GM18498 (cell line): ENCODE data around the gene TSPAN19.

Source experiments
- ATAC-seq: cut with Tn5 transposase; IDR thresholded peaks from one replicate; pipeline ENCODE4 v1.9.1; 2021; ENCODE audit warnings: mild to moderate bottlenecking, moderate library complexity; ENCODE audit not compliant: unreplicated experiment

TSPAN19 gene

DNA sequence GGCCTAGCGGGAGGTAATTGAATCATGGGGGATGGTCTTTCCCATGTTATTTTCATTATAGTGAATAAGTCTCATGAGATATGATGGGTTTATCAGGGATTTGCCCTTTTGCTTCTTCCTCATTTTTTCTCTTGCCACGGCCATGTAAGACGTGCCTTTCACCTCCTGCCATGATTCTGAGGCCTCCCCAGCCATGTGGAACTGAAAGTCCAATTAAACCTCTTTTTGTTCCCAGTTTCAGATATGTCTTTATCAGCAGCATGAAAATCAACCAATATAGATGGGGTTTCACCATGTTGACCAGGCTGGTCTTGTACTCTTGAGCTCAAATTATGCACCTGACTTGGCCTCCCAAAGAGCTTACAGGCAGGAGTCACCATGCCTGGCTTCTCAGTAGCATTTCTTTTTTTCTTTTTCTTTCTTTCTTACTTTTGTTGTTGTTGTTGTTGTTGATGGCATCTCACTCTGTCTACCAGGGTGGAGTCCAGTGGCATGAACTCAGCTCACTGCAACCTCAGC is 33.2 kb downstream of the TSPAN19 start:
- no peak for ATAC-seq

DNA sequence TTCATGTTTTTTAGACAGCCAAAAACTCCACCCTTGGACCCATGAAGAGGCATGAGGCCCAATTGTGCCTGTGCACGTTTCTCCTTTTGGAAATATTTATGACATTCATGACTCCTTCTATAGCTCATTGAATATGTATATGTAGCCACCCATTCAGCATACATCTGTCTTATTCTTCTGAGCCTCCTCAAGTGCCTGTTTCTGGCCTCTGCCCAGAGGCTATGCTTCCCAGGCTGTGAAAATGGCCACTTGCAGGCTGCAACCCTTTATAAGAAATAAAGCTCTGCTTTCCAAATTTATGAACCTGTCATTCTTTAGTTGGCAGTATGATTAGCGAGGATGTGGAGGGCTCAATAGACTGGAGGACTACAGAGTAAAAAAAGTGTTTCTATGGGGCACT is 35.3 kb downstream of the TSPAN19 start:
- ATAC-seq, result no peak

DNA sequence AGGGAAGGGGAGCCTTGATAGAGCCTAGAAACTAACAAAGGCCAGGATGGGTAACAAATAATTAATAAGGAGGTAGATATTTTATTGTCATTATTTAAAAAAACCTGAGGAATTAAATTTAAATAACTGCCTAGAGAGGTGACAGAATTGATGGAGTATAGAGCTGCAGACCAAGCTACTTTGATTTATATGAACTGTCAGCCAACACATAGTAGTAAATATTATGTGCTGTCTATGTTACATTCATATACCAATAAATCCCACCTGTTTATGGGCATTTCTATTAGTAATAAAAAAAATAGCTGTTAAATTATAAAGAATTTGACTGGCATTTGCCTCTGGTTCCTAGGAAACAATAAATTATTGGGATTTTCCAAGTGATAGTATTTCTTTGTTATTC is 37.7 kb downstream of the TSPAN19 start:
- ATAC-seq, result no peak

DNA sequence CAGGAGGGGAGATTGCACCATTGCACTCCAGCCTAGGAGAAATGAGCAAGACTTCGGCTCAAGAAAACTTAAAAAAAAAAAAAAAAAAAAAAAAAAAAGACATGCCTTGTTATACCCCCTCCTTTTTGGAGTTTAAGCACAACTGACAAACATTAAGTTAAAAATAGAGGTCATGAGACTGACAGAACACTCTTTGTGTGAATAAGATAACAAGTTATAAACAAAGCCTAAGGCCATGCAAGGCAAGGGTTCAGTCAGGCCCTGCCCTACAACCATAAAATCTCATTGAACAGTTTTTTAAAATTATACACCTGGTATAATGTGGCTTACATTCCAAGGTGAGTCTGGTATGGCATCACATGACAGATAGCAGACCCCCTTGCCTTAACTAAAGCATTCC is 39.3 kb downstream of the TSPAN19 start:
- ATAC-seq, result no peak

DNA sequence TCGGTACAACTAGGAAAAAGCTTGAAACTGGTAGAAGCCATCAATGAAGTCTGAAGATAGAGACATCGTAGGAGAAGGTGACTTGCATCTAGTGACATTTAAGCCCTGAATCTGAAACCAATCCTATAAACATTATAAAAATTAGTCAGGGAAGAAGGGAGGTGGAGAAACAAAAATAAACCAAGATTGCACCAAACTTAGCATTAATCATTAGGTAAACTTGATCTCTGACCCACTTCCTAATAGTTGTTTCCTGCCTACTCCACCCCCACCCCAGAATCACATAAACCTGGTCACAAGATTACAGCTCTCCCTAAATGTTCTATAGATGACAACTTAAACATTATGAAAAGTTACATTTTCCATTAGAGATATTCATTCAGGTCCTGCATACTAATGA is 40.4 kb downstream of the TSPAN19 start:
- ATAC-seq, result no peak

DNA sequence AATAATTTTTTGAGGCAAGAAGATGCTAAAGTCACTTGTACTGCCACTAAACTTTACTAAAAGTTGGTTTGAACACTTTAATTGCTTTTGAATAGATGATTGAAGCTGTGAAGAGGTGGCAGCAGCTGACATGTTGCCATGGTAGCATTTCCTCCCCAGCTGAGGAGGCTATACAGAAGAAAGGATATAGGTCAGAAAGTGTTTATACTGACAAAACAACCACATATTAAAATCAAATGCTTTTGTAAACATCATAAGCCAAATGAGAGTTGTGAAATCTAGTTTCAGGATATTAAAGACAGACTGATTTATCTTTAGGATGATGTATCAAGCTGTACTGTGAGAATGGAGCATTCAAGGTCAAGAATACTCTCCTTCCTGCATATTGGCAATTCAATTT is 41.7 kb downstream of the TSPAN19 start:
- no peak for ATAC-seq

DNA sequence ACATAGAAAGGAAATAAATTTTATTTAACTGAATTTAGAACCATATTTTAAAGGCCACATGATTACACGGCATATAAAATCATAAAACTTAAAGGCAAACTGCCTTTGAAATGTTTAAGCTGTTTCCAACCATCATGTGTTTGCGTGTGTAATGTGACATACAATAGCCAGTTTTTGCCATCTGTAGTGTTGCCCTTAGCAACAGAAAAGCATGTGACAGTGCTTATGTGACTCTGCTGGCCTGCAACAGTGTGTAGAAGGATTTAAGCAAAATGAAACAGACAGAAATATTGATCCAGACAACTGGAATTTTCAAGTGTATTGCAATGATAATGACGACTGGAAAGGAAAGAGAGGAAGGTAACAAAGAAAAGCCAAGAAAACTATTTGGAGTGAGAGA is 49.5 kb downstream of the TSPAN19 start:
- no peak for ATAC-seq

DNA sequence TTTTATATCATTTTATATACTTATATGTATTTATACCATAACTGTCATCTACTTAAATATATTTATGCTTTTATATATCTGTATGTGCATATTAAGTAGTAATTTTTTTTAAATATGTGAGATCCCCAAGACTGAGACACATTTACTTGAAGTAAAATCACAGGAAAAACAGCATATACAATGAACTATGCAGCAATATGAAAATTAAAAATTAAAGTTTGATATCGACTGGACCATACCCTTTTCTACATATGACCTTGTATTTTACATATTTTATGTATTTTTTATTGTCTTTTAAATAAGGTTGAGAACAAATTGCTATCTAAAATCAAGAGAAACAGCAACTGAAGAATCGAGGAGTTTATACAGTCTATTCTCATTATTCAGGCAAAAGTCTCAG is 50.0 kb downstream of the TSPAN19 start:
- ATAC-seq, result no peak

DNA sequence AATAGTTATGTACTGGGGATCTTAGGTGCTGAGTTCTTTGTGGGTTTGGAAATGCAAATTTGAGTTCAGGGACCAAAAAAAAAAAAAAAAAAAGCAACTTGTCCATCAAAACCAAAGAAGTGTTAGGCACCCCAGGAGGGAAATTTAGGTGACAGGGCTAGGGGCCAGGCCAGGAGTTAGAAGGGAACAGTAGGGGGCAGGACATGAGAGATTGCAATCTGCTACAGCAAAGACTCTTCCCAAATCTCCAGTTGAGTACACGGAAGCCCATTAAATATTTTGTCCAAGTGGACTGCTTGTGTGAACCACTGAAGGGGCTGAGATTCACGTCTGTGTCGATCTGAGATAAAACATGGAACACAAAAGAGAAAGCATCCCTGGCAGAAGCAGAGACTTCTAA is 52.8 kb downstream of the TSPAN19 start:
- no peak for ATAC-seq

DNA sequence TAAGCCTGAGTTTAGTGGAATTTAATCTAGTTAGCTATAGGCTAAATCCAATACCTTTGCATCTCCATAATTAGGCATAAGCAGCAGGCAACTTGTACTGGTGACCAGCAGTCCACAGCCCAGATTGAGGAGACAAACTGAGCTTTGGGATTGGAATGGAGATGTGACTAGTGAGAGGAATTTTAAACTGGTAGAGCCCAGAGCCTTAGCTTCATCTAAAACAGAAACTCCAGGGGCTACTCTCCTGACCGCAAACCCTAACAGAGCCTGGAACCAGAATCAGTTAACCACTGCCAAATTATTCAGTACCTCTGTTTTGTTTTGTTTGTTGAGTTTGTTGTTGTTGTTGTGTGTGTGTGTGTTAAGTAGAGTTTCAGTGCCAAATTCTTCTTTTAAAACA is 53.2 kb downstream of the TSPAN19 start:
- no peak for ATAC-seq

DNA sequence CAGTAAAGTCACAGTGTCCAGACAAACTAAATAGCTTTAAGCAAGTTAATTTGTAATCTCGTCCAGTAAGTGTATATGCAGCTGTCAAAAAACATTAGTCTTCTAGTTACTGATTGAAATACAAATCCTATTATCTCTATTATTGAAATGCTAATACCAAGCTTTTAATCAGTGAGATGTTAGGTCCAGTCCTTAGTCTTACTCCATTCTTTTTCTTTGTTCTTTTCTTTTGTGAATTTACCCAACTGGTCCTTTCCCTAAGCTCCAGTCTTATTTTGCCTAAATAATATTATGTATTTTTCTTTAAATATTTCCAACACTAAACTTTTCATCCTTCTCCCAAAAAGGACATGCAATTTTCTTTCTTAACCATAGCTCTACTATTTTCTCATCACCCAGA is 57.2 kb downstream of the TSPAN19 start:
- no peak for ATAC-seq

DNA sequence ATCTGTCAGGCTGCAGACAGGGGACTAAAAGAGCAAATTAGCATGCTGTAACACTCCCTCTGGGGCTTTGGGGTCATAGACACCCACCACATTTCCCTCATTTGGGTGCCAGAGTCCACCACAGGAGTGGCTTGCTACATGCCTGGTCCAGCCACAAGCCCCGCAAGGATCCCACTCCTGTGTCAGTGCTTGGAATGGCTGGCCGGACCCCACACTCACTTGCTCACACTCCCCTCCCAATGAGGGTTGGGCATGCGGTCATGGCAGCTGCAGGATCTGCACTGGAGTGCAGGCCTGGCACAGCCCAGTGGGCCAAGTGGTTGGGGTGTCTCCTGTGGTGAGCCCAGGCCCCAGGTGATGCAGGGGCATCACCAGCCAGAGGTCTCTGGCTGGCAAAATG is 59.9 kb downstream of the TSPAN19 start:
- no peak for ATAC-seq

DNA sequence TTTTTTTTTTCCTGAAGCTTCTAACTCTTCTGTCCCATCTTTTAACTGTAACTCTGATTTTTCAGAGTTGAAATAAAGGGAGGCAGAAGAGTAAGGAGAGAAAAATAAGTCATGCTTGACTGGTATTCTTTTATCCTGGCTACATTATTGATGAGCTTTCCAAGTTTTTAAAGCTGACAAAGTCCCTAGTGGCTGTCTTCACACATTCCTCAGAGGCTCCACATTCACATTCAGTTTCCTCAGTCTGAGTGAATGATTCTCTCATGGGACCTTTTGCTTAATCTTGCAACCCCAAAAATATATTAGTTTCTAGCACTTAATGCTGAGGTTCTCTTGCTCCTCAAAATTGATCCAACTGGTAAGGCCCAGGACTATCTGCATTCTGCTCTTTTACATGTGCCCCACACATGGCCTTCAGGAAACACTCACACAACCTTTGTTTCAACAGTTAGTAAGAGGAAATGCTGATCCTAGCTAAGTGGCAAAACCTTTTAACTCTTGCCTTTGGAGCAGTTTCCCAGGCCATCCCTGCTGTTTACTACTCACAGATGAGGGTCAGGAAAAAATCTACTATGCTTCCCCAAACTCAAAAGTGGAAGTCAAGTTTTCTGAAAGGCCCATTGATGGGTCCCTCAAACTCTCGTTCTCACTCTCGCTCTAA is 61.8 kb downstream of the TSPAN19 start:
- no peak for ATAC-seq

DNA sequence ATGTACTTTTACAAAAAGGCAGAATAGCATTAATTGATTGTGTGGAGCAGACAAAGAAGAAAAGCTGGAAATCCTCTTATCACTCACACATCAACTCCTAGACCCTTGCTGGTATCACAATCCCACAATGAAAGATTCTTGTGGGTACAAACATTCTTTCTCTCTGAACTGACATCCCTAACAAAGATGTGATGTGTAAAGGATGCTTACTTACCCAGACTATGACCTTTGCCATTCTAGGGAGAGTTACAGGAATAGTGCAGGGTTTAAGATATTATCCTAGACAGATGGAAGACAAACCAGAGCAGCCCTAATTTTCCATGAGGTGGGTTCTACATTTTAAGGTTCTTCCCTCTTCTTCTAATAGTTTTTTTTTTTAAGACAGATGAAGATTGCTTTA is 63.1 kb downstream of the TSPAN19 start:
- no peak for ATAC-seq

DNA sequence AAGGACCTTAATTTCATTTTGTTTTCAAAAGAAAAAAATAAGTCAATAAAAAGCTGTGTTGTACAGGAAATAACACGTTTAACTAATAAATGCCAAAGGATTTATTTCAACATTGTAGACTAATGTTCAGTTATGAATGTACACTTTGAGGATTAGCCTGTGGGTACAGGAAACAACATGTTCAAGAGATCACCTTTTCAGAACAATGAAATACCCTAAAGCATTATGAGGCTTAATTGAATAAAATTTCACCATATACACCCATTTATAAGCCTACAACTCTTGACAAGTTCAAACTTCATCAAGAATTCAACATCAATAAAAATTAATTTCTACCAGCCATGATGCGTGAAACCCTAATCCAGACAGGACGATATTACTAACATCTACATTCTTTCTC is 66.9 kb downstream of the TSPAN19 start:
- ATAC-seq, result no peak
